ENCODE results near the gene C3orf33.

C3orf33 gene

GRCh38 chr3:155742349-155742965 lies 63.6 kb downstream of the C3orf33 start:
- H3K9me3 Mint-ChIP-seq = no peaks in the 10 kb centered on the region
- peaks cover 18% of the 10 kb centered on the region for H3K4me1 Mint-ChIP-seq (ENCODE audit: low read depth)
- H3K27me3 Mint-ChIP-seq (ENCODE audit: low read depth) = peaks cover 81% of the 10 kb centered on the region
- DNase-seq (ENCODE audit: low spot score) = no peak
- no peak overlapping the region for H3K27ac Mint-ChIP-seq
- no peak overlapping the region for H3K4me3 Mint-ChIP-seq
- H3K36me3 Mint-ChIP-seq (ENCODE audit: low read depth) = no peaks in the 10 kb centered on the region

GRCh38 chr3:155741603-155742002 lies 64.5 kb downstream of the C3orf33 start:
- H3K4me1 Mint-ChIP-seq (ENCODE audit: low read depth) = peaks cover 18% of the 10 kb centered on the region
- DNase-seq (ENCODE audit: low spot score) = no peak
- peaks cover 76% of the 10 kb centered on the region for H3K27me3 Mint-ChIP-seq (ENCODE audit: low read depth)
- H3K36me3 Mint-ChIP-seq (ENCODE audit: low read depth) = no peaks in the 10 kb centered on the region
- H3K4me3 Mint-ChIP-seq = no peak overlapping the region
- H3K9me3 Mint-ChIP-seq = no peaks in the 10 kb centered on the region
- no peak overlapping the region for H3K27ac Mint-ChIP-seq

- peaks cover 18% of the 10 kb centered on the region for H3K4me1 Mint-ChIP-seq (ENCODE audit: low read depth)
Measured at GRCh38 chr3:155741101-155741500, 65.0 kb downstream of the C3orf33 start.

GRCh38 chr3:155739154-155739553 lies 66.9 kb downstream of the C3orf33 start:
- Mint-ChIP-seq H3K9me3 (no peaks in the 10 kb centered on the region), H3K4me1 (ENCODE audit: low read depth) (peaks cover 4% of the 10 kb centered on the region), H3K27ac (no peak overlapping the region), H3K27me3 (ENCODE audit: low read depth) (peaks cover 54% of the 10 kb centered on the region), H3K4me3 (no peak overlapping the region), H3K36me3 (ENCODE audit: low read depth) (no peaks in the 10 kb centered on the region)
- no peak for DNase-seq (ENCODE audit: low spot score)

More at GRCh38 chr3:155741101-155741500, 65.0 kb downstream of the C3orf33 start:
- Mint-ChIP-seq H3K9me3 (no peaks in the 10 kb centered on the region), H3K27ac (no peak overlapping the region), H3K27me3 (ENCODE audit: low read depth) (peaks cover 71% of the 10 kb centered on the region), H3K4me3 (no peak overlapping the region), H3K36me3 (ENCODE audit: low read depth) (no peaks in the 10 kb centered on the region)
- DNase-seq (ENCODE audit: low spot score) = no peak

- H3K4me3 Mint-ChIP-seq = no peak overlapping the region
- H3K36me3 Mint-ChIP-seq (ENCODE audit: low read depth) = no peaks in the 10 kb centered on the region
Measured at GRCh38 chr3:155738580-155739076, 67.5 kb downstream of the C3orf33 start.

GRCh38 chr3:155737844-155738460 lies 68.1 kb downstream of the C3orf33 start:
- H3K27ac Mint-ChIP-seq = no peak overlapping the region
- no peaks in the 10 kb centered on the region for H3K36me3 Mint-ChIP-seq (ENCODE audit: low read depth)
- H3K27me3 Mint-ChIP-seq (ENCODE audit: low read depth) = peaks cover 44% of the 10 kb centered on the region

More at GRCh38 chr3:155738580-155739076, 67.5 kb downstream of the C3orf33 start:
- peaks cover 4% of the 10 kb centered on the region for H3K4me1 Mint-ChIP-seq (ENCODE audit: low read depth)
- DNase-seq (ENCODE audit: low spot score) = no peak
- H3K27me3 Mint-ChIP-seq (ENCODE audit: low read depth) = peaks cover 50% of the 10 kb centered on the region
- no peaks in the 10 kb centered on the region for H3K9me3 Mint-ChIP-seq
- H3K27ac Mint-ChIP-seq = no peak overlapping the region

GRCh38 chr3:155736381-155736780 lies 69.7 kb downstream of the C3orf33 start:
- Mint-ChIP-seq H3K4me1 (ENCODE audit: low read depth) (peaks cover 4% of the 10 kb centered on the region), H3K27ac (no peak overlapping the region), H3K9me3 (no peaks in the 10 kb centered on the region), H3K27me3 (ENCODE audit: low read depth) (peaks cover 35% of the 10 kb centered on the region), H3K4me3 (no peak overlapping the region), H3K36me3 (ENCODE audit: low read depth) (no peaks in the 10 kb centered on the region)
- no peak for DNase-seq (ENCODE audit: low spot score)

More at GRCh38 chr3:155737844-155738460, 68.1 kb downstream of the C3orf33 start:
- DNase-seq (ENCODE audit: low spot score) = no peak
- H3K4me3 Mint-ChIP-seq = no peak overlapping the region
- no peaks in the 10 kb centered on the region for H3K9me3 Mint-ChIP-seq
- H3K4me1 Mint-ChIP-seq (ENCODE audit: low read depth) = peaks cover 4% of the 10 kb centered on the region

- no peak for DNase-seq (ENCODE audit: low spot score)
- H3K36me3 Mint-ChIP-seq (ENCODE audit: low read depth) = no peaks in the 10 kb centered on the region
- H3K4me3 Mint-ChIP-seq = no peak overlapping the region
- no peaks in the 10 kb centered on the region for H3K4me1 Mint-ChIP-seq (ENCODE audit: low read depth)
- H3K9me3 Mint-ChIP-seq = no peaks in the 10 kb centered on the region
- no peak overlapping the region for H3K27ac Mint-ChIP-seq
- H3K27me3 Mint-ChIP-seq (ENCODE audit: low read depth) = peaks cover 7% of the 10 kb centered on the region
Measured at GRCh38 chr3:155730843-155731242, 75.2 kb downstream of the C3orf33 start.

GRCh38 chr3:155727836-155728235 lies 78.2 kb downstream of the C3orf33 start:
- H3K4me3 Mint-ChIP-seq = no peak overlapping the region
- no peaks in the 10 kb centered on the region for H3K36me3 Mint-ChIP-seq (ENCODE audit: low read depth)
- DNase-seq (ENCODE audit: low spot score) = no peak
- H3K9me3 Mint-ChIP-seq = no peaks in the 10 kb centered on the region
- peaks cover 9% of the 10 kb centered on the region for H3K27me3 Mint-ChIP-seq (ENCODE audit: low read depth)
- H3K27ac Mint-ChIP-seq = no peak overlapping the region
- no peaks in the 10 kb centered on the region for H3K4me1 Mint-ChIP-seq (ENCODE audit: low read depth)

GRCh38 chr3:155714295-155714718 lies 91.8 kb downstream of the C3orf33 start:
- Mint-ChIP-seq H3K27ac (no peak overlapping the region), H3K4me3 (no peak overlapping the region), H3K4me1 (ENCODE audit: low read depth) (no peaks in the 10 kb centered on the region), H3K36me3 (ENCODE audit: low read depth) (no peaks in the 10 kb centered on the region), H3K9me3 (no peaks in the 10 kb centered on the region), H3K27me3 (ENCODE audit: low read depth) (peaks cover 2% of the 10 kb centered on the region)
- no peak for DNase-seq (ENCODE audit: low spot score)
